NCI-H1048 (cell line): Measurements from ENCODE around the gene CDCA8.
"Not testable (repeated sequence)": the region's sequence is repeated elsewhere in the genome, so short reads cannot be mapped to it uniquely, and the experiment has no call there.

Source experiments
- DNase-seq: peaks from one replicate; lab custom pipeline; 2025; lab: John Stamatoyannopoulos, UW

Gene CDCA8

DNA sequence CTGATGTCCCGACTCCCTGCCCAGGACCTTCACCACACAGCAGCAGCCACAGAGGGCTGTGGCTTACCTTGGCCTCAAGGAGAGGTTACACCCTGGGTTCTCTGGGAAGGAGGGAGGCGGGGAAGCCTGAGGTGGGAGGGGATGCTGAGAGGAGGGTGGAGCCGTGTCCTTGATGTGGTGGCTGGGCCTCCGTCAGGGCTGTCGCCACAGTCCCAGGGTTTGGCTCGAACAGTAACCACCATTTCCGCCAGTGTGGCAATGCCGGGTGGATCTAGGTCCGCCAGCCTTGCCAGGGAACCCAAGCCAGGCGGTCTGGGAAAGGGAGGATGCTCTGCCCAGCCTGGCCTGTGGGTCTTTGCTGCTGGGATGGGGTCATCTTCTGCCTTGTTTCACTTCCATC, 18.4 kb upstream of the CDCA8 start:
- no peak for DNase-seq

DNA sequence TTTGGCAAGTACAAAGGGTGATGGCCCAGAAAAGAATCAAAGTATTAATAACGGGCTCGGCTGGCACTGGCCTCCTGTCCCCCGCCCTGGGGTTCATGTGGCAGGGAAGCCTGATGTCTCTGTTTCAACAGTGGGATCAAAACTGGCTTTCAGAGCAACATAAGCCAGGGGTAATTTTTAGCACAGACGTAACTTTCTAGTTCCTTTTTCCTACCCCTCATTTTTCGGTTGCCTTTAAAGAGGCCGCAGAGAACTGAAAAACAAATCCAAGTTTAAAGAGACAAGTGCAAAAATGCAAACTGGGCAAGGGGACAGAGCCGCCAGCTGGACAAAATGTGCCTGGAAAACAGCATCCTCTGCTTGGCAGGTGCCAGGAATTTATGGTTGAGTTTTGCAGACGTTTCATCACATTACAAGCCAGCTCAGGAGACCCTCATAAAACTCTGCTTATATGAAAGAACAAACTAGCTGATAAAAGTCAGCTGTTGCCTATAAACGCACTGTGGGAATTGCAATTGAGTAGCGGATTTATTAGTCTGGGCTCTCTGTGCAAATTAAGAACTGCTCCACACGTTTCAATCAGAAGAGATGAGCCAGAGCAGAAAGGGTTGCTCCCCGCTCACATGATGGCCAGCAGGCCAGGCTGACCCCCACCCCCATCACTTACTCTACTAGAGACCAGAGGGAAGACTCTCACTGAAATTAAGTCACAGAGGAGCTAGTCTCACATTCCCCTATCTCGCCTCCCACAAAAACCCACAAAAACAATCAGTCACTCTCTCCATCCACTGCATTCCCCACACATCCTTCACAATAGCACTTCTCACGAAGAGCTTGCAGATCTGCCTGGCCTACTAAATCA, 15.8 kb upstream of the CDCA8 start:
- DNase-seq: no peak

DNA sequence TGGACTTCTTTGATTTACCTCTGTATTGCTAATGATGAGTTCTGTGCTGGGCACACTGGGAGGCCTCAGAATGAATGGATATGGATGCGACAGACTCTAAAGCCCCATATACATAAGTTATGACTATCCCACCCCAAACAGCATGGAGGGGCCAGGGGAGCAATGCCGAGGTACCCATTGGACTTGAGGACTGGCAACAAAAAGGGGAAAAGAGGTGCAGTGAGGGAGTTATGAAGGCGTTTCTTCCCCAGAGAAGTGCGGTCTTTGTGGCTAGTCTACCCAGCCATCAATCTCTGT, 15.2 kb upstream of the CDCA8 start:
- no peak for DNase-seq

DNA sequence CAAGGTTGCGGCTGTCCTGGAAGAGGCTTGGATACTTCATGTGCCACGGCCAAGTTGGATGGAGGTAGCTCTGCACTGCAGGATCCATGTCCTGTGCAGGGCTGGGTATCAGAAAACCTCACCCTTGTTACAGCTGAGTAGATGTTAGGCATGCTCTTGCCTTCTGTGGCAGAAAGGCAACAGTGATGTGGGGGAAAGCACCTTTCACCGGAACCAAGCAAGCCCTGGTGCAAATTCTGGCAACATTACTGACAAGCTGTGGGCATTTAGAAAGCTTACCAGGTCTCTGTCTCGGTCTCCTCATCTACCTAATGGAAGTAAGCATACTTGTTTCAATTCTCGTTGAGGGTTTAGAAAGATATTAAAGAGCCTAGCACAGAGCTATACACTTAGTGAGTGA, 14.5 kb upstream of the CDCA8 start:
- DNase-seq: no peak

DNA sequence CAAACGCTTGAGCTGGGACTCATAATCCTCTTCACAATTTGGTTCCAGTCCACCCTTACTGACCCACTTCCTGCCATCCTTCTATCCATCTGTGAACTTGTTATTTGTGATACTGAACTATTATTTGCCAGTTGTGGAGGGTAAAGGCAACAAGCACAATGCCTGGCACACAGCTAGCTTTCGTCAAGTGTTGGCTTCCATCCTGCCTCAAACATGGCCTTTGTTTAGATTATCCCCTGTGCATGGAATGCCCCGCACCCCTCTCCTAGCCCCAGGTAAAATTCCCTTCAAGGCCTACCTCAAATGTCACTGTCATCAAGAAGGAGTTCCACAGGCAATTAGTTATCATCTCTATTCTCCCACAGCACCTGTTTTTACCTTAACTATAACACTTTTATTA, 11.4 kb upstream of the CDCA8 start:
- DNase-seq: no peak

DNA sequence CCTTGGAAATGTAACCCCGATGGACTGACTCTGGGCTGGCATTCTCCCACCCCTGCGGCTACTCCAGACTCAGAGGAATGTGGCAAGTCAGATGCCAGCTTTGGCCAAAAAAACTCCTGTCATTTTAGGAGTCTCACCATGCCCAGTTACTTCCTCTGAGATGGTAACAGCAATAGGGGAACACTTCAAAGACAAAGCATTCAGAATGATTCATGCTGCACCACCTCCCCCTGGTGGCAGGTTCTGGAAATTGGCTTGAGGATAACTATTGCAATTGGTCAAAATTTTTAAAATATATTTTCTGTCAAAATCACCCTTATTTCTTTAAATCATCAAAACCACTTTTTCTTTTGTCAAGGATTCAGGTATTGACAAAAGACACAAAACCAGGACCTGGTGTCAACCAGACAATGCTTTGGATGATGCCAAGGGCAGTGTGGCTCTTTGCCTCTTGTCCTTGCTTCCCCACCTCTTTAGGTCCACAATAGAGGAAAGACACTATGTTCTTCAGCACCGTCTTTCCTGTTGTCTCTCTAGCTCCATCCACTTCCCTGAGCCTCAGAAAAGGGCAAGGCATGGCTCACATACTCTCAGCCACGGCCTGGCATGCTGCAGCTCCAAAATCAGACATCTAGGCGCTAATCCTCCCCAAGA, 9.9 kb upstream of the CDCA8 start:
- DNase-seq: peak; percentile 39

DNA sequence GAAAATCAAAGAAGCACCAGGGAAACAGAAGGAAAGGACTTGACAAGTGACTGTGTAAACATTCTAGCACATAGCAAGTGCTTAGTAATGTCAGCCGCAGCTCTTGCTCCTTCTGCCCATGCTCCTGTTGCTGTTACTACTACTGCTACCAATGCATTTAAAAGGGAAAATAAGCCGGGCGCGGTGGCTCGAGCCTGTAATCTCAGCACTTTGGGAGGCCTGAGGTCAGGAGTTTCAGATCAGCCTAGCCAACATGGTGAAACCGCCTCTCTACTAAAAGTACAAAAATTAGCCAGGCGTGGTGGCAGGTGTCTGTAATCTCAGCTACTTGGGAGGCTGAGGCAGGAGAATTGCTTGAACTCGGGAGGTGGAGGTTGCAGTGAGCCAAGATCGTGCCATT, 8.1 kb upstream of the CDCA8 start:
- DNase-seq: not testable (repeated sequence)

DNA sequence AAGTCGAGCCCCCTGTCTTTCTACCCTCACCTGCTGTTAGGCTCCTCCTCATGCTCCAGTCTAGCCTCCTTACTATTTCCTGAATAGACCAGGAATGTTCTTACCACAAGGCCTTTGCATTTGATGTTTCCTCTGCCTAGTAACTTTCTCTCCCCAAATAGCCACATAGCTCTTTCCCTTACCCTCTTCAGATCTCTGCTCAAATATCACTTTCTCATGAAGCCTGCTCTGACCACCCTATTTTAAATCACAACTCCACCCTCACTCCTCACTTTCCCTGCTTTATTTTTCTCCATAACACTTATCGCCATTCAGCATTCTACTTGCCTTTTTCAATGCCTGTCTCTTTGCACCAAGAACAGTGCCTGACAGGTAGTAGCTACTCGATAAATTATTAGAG, 6.6 kb upstream of the CDCA8 start:
- no peak for DNase-seq

DNA sequence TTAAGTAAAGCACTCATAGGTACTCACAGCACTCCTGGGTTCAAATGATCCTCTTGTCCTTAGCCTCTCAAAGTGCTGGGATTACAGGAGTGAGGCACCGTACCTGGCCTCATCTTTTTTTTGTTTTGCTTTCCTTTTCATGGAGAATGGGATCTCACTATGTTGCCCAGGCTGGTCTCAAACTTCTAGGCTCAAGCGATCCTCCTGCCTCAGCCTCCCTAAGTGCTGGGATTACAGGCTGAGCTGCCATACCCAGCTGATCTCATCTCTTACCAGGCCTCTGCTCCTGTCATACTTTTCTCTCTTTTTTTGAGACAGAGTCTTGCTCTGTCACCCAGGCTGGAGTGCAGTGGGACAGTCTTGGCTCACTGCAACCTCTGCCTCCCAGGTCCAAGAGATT, 4.6 kb upstream of the CDCA8 start:
- DNase-seq: not testable (repeated sequence)

DNA sequence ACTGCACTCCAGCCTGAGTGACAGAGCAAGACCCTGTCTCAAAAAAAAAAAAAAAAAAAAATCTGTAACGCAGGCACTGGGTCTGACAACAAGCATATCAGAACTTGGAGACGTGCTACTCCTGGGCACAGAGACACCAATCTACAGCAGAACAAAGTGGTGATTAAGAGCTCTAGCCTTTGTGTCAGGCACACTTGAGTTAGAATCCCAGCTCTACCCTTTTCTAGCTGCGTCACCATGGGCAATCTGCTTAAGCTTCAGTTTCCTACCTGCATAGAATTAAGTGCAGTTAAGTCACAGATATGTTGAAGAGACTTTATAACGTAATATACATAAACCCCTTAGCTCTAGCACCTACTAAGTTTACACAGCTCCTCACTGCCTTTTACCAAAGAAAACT, 3.4 kb upstream of the CDCA8 start:
- no peak for DNase-seq

DNA sequence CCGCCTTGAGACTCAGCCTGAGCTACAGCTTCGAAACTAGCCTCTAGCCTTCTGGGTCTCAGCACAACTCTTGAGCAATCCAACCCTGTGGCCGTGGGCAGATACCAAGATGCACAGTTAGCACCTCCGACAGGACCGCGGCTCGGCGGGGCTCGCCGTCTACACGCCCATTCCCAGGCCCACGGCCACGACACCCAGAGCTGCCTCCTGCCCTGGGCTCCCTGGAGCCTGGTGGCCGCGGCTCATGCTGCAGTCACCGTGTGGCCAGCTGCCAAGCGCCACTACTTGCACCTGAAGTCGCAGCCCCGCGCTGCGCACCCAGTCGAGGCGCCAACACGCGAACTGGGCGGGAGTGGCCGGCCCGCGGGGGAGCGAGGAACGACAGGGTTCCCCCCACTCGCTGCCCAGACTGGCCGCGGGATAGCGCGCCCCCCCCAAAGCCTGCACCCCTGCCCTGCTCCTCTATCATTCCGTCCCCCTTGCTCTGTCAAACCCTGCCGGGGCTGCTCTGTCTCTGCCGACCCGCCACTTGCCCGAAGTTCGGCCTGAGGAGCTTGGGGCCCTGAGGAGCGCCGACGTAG, 729 bp upstream of the CDCA8 start:
- no peak for DNase-seq

DNA sequence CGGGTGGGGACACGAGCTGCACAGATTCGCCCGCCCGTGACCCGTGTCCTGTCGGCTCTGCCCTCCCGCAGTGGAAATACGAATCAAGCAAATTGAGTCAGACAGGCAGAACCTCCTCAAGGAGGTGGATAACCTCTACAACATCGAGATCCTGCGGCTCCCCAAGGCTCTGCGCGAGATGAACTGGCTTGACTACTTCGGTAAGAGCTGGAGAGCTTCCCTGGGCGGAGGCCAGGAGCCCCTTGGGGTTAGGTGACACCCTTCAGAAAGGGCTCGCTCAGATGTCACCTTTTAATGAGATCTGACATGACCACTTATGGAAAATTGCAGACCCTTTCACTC, 489 bp downstream of the CDCA8 start:
- no peak for DNase-seq

DNA sequence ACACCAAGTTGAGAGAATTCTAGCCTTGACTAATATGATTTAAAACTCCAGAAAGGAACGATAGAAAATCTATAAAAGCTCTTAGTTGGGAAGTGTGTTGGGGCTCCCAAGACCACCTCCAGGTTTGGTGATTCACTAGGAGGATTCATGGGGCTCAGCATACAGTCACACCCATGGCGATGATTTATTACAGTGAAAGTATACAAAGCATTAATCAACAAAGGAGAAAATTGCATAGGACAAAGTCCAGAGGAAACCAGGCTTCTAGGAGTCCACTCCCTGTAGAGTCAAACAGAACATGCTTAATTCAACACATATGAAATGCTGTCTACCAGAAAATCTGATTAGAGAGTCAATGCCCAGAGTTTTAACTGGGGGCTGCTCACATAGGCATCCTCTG, 4.8 kb downstream of the CDCA8 start:
- DNase-seq: no peak

DNA sequence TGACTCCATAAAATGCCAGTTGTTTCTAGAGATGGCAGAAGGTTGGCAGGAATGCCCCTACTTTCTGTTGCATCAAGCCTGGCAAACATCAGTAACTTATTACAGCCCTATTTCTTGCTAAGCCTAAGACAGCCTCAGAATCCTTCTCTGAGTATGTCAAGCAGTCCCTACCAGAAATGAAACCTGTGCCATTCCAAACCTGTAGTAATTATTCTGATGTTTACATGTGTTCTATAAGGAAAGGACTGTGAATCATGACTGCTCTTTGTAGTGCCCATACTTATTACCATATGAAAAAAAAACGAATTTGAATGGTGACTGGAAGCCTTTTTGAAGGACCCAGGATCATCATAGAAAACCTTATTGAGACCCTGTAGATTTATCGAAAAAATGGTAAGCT, 5.4 kb downstream of the CDCA8 start:
- DNase-seq: no peak

DNA sequence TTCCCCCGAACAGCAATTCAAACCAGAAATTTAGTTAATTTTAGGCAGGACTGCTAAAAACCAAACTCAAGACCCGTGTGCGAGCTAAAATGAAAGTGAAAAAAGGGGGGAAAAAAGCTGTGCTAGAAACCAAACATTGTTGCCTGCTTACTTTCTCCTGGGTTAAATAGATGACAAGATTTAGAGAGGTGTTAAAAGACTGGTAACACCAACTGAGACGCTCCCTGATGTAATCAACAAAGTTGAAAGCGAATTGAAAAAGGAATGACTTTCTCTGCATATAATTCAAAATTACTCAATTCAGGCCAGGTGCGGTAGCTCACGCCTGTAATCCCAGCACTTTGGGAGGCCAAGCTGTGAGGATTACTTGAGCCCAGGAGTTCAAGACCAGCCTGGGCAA, 6.8 kb downstream of the CDCA8 start:
- DNase-seq: no peak

DNA sequence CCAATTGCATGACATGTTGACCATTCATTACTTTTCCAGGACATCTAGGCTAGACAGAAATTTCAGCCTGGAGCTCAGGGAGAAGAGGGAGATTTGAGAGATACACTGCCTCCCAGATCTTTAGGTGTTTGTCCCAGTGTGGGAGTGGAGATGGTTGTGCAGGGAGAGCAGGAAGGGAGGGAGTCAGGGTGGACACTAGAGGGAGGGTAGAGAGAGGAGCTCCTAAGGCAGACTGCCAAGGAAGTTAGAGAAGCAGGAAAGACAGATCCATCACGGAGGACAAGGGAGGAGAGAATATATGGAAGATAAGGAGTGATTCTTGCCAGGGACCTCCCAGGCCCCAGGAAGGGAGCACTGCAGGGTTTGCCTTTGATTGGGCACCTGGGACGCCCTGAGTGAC, 8.7 kb downstream of the CDCA8 start:
- DNase-seq: no peak

DNA sequence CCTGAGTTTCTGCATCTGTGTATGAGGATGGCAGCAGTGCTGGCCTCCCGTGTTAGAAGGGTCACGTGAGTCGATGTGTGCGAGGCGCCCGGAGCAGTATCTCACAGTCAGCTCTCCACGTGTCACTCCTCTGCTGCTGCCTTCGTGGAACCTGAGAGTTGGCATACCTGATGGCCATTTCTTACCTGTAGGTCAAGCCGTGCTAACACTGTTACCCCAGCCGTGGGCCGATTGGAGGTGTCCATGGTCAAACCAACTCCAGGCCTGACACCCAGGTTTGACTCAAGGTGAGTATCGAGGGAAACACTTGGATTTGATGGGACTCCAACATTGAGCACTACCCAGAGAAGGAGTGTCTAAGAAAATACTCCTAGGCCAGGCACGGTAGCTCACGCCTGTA, 10.7 kb downstream of the CDCA8 start:
- DNase-seq: no peak

DNA sequence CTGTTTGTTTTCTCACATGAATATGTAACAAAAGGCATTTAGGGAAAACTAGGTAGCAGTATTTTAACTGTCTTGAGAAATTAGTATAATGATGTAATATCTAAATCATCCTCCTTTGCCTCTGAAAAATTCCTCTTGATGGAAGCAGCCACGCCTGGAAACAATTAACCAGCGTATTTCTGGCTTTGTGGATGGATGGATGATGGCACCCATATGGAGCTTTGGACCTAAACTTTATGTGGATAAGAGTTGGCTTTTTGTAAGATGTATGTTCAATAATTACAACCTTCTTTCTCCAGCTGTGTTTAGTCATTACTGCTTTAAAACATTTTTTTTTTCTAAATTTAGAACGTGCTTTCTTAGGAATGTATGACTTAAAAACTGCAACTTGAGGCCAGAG, 12.7 kb downstream of the CDCA8 start:
- no peak for DNase-seq

DNA sequence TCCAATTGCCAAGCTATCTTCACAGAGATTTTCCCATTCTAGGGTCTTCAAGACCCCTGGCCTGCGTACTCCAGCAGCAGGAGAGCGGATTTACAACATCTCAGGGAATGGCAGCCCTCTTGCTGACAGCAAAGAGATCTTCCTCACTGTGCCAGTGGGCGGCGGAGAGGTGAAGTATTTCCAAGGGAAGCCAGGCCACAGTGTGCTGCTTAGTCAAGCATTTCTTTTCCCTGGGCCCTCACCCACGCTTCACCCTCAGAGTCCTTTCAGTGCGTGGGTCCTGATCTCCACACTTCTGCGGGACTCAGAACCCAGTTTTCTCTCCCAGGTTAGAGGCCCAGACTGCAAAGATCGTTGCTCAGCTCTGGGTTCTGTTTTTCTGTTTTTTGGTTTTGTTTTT, 13.1 kb downstream of the CDCA8 start:
- no peak for DNase-seq

DNA sequence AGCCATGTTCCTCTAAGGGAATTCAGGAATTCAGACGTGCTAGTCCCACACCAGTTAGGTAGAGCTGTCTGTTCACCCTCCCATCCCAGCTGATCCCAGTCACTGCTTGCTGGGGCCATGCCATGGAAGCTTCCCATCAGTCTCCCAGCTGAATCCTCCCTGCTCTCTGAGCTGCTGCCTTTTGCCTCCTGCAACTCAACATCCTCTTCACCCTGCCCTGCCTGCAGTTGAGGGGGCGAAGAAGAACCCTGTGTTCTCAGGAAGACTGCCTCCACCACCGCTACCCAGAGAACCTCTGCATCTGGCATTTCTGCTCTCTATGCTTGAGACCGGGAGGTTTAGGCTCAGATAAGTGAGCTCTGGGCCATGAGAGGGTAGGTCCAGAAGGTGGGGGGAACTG, 16.2 kb downstream of the CDCA8 start:
- no peak for DNase-seq

DNA sequence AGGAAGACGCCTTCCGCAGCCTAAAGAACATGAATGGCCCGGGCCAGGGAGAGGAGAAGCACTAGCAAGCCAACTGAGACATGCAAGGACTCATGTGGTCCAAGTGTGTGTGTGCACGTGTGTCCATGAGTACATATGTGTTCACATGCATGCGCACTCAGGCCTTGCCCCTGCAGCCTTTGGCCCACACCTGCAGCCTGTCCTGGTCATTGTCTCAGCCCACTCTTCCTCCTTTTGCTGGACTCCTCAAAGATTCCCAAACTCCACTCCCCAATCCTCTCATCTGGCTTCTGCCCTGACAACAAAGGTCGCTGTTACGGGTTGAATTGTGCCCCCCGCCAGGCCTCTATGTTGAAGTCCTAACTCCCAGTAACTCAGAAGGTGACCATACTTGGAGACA, 21.9 kb downstream of the CDCA8 start:
- no peak for DNase-seq

DNA sequence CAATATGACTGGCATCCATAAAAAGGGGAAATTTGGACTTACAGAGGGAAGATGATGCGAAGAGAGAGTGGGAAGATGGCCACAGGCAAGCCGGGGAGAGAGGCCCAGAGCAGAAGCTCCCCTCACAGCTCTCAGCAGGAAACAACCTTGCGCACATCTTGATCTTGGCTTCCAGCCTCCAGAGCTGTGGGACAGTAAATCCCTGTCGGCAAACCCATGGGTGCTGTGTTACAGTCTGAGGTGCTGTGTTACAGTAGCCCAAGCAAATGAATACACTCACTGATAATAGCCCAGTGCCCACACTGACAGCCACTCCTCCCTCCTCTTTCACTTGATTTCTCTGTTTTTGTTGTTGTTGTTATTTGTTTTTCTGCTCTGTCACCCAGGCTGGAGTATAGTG, 22.4 kb downstream of the CDCA8 start:
- DNase-seq: no peak

DNA sequence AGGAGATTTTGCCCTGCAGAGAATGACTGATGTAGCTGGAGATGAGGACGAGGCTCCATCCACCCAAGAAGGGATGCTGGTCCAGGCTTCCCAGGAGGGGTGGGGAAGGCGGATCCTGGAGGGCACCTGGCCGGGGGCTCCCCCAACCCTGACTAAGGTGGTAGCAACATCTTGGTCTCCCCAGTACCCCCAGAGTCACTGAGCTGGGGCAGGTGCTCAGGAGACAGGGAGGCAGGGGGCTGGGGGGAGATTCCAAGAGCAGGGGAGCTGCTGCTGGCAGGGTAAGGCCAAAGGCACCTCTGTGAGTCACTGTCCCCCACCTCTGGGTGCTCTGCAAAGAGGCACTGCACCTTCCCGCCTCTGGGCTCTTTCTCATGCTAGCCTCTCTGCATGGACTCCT, 24.0 kb downstream of the CDCA8 start:
- no peak for DNase-seq

DNA sequence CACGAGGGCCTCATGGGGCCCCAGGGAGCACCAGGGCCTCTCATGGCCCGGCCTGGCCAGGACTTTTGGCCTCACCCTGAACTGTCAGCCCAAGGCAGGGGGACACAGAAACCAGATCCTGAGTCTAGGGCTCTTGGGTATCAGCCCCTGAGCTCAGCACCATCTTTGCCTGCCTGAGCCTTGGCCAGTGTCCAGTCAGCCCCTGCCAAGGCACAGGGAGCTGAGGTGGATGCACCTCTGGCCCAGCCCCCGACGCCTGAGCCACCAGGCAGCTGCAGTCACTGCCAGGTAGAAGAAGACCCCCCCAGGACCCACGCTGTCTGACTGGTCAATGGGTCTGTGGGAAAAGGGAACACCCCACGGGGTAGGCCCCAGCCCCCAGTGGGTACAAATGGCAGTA, 25.3 kb downstream of the CDCA8 start:
- no peak for DNase-seq
